Lower lobe of right lung (tissue), 2 donors: ENCODE results near the gene STPG4. TPM values are rescaled to one million over a fixed set of nuclear protein-coding genes. Genes with fewer than 3 reads are reported as not detected.

Source experiments
- ATAC-seq, 2 donors: fragments of 200-7000 bp; cut with Tn5 transposase; one replicate each; pipeline ENCODE4 v1.9.1; 2020 to 2022; ENCODE audit warnings: mild to moderate bottlenecking in 2 of 2, moderate library complexity in 2 of 2
- DNase-seq: peaks from one replicate; pipeline ENCODE4 v3.0.0-alpha.2; 2020
- H3K27ac ChIP-seq: fragments of 200-600 bp; one replicate; pipeline ENCODE4 v1.8.0; 2022
- H3K27me3 ChIP-seq: fragments of 200-600 bp; one replicate; pipeline ENCODE4 v1.8.0; 2022; ENCODE audit warnings: low read depth
- H3K36me3 ChIP-seq: fragments of 200-600 bp; one replicate; pipeline ENCODE4 v1.8.0; 2022; ENCODE audit warnings: mild to moderate bottlenecking
- H3K4me1 ChIP-seq: fragments of 200-600 bp; one replicate; pipeline ENCODE4 v1.8.0; 2022
- H3K4me3 ChIP-seq: fragments of 200-600 bp; one replicate; pipeline ENCODE4 v1.8.0; 2022; ENCODE audit warnings: mild to moderate bottlenecking
- H3K9me3 ChIP-seq: fragments of 200-600 bp; one replicate; pipeline ENCODE4 v1.8.0; 2022
- intact Hi-C: fragments of 100-400 bp; cut with DNase I; formaldehyde crosslinking; loops from one replicate; pipeline ENCODE4 v1.11.0; 2022
- total RNA-seq: library from RNA; stranded (reverse); fragmentation: NEBNext Ultra II Directional; extraction: Animal tissue kit (Norgen Biotek cat#: 25700); gene quantifications from one replicate; pipeline ENCODE4 v1.2.1, GENCODE V29; 2021
- TF ChIP-seq, protein P1 (sequence below): fragments of 200-600 bp; IDR thresholded peaks from one replicate; pipeline ENCODE4 v1.8.0; 2022; ENCODE audit warnings: antibody characterized with exemption, mild to moderate bottlenecking
- donor health status: DM: no; HTN: yes; CAD: no; lungs with severe emphysema.

STPG4 gene
- total RNA-seq, 1 donor from 2014 or later: 0.77 TPM

DNA sequence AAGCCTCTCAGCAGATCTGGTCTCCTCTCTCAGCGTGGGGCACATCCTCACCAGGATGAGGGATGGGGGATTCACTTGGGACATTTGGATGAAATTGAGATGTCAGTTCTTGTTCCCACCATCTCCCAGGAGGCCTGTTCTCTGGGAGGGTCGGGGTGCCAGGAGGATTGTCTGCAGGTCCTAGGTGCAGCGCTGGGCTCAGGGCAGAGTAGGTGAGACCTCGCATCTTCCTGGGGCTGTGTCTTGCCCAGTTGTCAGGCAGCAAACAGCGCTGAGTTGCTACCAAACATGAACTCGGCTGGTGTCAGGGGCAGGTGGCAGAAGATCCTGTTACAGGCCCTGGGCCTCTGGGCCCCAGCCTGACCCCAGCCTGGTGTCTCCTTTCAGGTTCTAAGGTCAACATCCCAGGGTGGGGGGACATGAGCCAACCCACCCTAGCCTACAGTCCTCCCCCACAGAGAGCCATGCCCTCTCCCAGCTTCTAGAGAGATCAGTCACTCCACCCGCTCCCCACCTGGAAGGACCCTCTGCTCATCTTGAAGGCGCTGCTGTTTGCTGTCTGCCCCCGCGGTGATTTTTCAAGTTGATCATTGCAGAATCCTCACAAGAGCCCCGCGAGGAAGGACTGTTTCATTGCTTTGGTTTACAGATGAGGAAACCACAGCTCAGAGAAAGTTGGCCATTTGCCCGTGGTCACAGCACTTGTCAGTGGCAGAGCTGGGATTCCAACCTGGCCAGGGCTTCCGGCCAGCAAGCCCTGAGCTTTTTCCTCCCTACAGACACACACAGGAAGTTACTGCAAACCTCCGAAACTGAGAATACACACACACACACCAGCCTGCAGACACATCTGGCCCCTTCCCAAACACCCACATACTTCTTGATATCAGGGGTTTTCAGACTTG, 83.9 kb downstream of the STPG4 start:
- Histone ChIP-seq H3K27me3 (no peaks in the 10 kb centered on the region), H3K4me3 (no peak overlapping the region), H3K4me1 (peaks cover 96% of the 10 kb centered on the region), H3K36me3 (peaks cover 24% of the 10 kb centered on the region), H3K9me3 (no peaks in the 10 kb centered on the region), H3K27ac (peak overlapping the region; percentile 92)
- ATAC-seq (peak; percentile 18 to 37), DNase-seq (peak; percentile 85)
- TF ChIP-seq, protein P1, sequence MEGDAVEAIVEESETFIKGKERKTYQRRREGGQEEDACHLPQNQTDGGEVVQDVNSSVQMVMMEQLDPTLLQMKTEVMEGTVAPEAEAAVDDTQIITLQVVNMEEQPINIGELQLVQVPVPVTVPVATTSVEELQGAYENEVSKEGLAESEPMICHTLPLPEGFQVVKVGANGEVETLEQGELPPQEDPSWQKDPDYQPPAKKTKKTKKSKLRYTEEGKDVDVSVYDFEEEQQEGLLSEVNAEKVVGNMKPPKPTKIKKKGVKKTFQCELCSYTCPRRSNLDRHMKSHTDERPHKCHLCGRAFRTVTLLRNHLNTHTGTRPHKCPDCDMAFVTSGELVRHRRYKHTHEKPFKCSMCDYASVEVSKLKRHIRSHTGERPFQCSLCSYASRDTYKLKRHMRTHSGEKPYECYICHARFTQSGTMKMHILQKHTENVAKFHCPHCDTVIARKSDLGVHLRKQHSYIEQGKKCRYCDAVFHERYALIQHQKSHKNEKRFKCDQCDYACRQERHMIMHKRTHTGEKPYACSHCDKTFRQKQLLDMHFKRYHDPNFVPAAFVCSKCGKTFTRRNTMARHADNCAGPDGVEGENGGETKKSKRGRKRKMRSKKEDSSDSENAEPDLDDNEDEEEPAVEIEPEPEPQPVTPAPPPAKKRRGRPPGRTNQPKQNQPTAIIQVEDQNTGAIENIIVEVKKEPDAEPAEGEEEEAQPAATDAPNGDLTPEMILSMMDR: no peak
- intact Hi-C loops: no loop called here

DNA sequence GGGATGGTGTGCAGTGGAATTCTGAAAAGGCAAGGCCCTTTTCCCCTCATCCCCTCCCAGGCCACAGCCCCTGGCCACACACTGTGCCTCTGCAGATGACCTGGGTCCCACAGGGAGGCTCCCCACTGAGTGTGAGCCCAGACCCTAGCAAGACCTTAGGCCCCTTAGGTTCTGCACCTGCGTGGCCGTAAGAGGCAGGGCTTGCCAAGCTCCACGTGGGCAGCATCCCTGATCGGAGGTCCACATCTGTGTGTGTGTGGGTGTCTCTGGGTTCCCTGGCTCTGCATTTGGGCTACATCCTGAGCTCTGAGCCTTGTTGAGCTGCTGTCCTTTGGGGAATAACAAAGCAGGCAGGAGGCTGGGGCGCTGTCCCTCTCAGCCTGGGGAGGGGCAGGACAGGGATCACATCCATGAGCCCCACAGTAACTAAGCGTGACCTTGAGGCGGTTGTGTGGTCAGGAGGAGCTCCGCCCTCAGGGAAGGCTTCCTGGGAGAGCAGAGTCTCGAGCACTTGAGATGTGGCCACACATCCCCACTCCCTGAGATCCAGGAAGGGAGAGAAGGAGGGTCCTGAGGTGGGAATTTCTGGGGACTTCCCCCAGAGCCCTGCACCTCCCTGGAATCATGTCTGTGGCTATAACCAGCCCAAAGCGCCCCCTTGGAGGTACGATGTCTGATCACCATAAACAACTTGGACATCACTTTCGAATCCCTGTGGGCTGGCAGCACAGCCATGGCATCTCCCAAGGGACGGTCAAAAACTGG, 84.8 kb downstream of the STPG4 start:
- TF ChIP-seq, protein P1: no peak
- DNase-seq: peak; percentile 43

DNA sequence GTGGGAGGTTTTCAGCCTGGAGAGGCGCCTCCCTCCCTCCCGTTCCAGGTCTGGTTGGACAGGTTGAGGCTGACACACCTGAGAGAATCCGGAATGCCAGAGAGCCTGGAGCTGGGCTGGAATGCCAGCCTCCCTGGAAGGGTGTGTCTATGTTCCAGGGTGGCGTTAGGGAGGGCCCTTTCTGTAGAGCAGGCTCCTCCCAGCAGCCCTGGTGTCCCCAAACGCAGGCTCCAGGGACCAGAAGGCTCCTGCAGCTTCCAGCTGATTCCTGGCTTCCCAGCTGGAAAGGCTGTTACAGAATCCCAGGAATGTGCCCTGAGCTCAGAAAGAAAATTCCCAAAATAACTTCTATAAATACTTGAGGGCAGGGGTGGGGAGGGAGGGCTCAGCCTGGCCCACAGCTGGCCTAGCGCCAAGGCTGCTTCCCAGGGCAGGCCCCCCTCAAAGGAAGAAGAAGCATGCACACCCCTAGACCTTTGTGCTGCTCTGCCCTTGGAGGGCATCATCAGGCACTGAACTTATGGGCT, 85.4 kb downstream of the STPG4 start:
- Histone ChIP-seq H3K27ac (peak overlapping the region; percentile 92), H3K36me3 (peaks cover 19% of the 10 kb centered on the region), H3K4me3 (no peak overlapping the region), H3K27me3 (no peaks in the 10 kb centered on the region), H3K4me1 (peaks cover 93% of the 10 kb centered on the region), H3K9me3 (no peaks in the 10 kb centered on the region)
- ATAC-seq (peak; percentile 81 to 84), DNase-seq (peak; percentile 82)
- intact Hi-C loops: no loop called here
- TF ChIP-seq, protein P1: no peak

More for the DNA sequence above, 84.8 kb downstream of the STPG4 start:
- peaks cover 96% of the 10 kb centered on the region for H3K4me1 ChIP-seq
- H3K9me3 ChIP-seq: no peaks in the 10 kb centered on the region
- H3K27me3 ChIP-seq: no peaks in the 10 kb centered on the region
- intact Hi-C loops: no loop called here
- H3K36me3 ChIP-seq: peaks cover 24% of the 10 kb centered on the region
- ATAC-seq: no peak
- H3K27ac ChIP-seq: peak overlapping the region; percentile 92
- no peak overlapping the region for H3K4me3 ChIP-seq

DNA sequence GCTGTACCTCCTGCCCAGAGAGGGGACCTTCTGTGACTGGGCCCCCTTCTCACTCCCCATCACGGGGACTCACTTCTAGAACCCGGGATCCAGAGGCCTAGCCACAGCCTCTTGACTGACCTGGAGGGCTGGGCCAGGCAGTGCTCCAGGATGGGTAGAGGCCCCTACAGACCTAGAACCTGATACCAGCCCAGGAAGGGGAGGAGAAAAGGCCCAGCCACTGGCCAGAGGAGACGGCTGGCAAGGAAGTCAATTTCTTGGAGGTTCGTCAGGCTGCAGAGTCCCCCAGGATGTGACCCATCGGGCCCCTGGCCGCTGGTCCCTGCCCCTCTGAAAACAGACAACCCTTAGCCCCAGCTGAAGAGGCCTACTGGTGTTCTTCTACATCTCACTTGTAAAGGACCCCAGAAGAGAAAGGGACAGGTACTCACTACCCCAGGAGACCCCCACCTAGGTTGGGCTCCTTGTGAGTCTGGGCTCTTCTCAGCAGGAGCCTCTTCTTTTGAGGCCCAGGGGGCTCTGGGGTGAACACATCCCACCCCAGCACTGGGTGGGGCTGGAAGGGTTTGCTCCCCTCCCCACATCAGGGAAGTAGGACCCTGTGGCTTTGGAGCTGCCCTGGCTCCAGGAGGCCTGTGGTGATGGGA, 86.0 kb downstream of the STPG4 start:
- Histone ChIP-seq H3K27ac (peak overlapping the region; percentile 92), H3K36me3 (peaks cover 19% of the 10 kb centered on the region), H3K9me3 (no peaks in the 10 kb centered on the region), H3K27me3 (no peaks in the 10 kb centered on the region), H3K4me1 (peaks cover 93% of the 10 kb centered on the region), H3K4me3 (no peak overlapping the region)
- TF ChIP-seq, protein P1: no peak
- ATAC-seq (no peak), DNase-seq (no peak)
- intact Hi-C loops: no loop called here

DNA sequence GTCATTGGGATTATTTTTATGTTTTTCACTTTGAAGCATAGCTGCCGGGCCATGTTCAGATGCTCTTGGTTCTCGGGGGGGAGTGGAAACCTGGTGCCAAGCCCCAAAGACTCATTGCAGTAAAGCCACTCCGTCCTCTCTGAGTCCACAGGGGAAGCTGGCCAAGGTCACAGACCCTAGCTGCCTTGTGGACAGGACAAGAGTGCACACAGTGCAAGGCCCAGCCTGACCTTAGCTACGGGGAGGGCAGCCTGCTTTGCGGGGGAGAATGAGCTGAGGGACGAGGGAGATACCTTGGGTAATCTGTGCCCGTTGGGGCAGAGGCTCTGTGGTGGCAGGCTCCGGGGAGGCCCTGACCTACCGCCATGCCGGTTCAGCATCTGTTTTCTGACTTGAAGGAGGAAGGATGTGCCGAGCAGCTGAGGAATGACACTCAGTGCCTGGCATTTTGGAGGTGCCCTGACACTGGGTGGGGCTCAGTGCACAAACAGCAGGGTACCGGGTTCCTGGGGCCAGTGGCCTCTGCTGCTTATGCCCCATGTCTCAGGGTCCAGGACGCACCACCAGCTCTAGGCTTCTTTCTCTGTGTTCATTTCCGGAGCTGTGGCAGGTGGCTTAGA, 87.2 kb downstream of the STPG4 start:
- TF ChIP-seq, protein P1: no peak
- H3K36me3 ChIP-seq: peaks cover 26% of the 10 kb centered on the region
- H3K4me1 ChIP-seq: peaks cover 91% of the 10 kb centered on the region
- peak overlapping the region; percentile 92 for H3K27ac ChIP-seq
- H3K9me3 ChIP-seq: no peaks in the 10 kb centered on the region
- DNase-seq (no peak), ATAC-seq (no peak)
- no peak overlapping the region for H3K4me3 ChIP-seq
- no peaks in the 10 kb centered on the region for H3K27me3 ChIP-seq
- intact Hi-C loops: no loop called here
